HL-60 (cell line): ENCODE measurements around the gene TANC2.

Experiments used
- TF ChIP-seq, protein P1 (sequence below): IDR thresholded peaks from one replicate; pipeline ENCODE4 v1.5.1; 2011; ENCODE audit warnings: low read length, control low read depth, inconsistent platforms; ENCODE audit not compliant: insufficient read depth
- TF ChIP-seq, protein P2 (sequence below): IDR thresholded peaks from 2 replicates; pipeline ENCODE4 v1.6.1; 2012; ENCODE audit warnings: low read depth; ENCODE audit not compliant: insufficient replicate concordance

DNA sequence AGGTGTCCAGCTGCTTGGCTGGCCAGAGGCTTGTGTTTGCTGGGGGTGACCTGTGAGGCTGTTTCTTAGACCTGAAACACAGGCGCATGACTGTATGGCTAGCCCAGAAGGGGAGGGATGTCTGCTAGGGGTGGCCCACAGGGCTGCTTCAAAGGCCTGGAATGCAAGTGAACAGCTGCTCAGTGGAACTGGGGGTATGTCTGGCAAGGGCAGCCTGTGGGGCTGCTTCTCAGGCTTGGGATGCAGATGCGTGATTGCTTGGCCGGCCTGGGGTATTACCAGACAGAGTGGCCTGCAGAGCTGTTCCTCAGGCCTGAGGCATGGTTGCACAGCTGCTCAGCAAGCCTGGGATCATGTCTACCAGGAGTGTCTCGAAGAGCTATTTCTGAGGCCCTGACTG, 20.5 kb downstream of the TANC2 start:
- TF ChIP-seq, protein P1, sequence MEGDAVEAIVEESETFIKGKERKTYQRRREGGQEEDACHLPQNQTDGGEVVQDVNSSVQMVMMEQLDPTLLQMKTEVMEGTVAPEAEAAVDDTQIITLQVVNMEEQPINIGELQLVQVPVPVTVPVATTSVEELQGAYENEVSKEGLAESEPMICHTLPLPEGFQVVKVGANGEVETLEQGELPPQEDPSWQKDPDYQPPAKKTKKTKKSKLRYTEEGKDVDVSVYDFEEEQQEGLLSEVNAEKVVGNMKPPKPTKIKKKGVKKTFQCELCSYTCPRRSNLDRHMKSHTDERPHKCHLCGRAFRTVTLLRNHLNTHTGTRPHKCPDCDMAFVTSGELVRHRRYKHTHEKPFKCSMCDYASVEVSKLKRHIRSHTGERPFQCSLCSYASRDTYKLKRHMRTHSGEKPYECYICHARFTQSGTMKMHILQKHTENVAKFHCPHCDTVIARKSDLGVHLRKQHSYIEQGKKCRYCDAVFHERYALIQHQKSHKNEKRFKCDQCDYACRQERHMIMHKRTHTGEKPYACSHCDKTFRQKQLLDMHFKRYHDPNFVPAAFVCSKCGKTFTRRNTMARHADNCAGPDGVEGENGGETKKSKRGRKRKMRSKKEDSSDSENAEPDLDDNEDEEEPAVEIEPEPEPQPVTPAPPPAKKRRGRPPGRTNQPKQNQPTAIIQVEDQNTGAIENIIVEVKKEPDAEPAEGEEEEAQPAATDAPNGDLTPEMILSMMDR, result no peak
- TF ChIP-seq, protein P2, sequence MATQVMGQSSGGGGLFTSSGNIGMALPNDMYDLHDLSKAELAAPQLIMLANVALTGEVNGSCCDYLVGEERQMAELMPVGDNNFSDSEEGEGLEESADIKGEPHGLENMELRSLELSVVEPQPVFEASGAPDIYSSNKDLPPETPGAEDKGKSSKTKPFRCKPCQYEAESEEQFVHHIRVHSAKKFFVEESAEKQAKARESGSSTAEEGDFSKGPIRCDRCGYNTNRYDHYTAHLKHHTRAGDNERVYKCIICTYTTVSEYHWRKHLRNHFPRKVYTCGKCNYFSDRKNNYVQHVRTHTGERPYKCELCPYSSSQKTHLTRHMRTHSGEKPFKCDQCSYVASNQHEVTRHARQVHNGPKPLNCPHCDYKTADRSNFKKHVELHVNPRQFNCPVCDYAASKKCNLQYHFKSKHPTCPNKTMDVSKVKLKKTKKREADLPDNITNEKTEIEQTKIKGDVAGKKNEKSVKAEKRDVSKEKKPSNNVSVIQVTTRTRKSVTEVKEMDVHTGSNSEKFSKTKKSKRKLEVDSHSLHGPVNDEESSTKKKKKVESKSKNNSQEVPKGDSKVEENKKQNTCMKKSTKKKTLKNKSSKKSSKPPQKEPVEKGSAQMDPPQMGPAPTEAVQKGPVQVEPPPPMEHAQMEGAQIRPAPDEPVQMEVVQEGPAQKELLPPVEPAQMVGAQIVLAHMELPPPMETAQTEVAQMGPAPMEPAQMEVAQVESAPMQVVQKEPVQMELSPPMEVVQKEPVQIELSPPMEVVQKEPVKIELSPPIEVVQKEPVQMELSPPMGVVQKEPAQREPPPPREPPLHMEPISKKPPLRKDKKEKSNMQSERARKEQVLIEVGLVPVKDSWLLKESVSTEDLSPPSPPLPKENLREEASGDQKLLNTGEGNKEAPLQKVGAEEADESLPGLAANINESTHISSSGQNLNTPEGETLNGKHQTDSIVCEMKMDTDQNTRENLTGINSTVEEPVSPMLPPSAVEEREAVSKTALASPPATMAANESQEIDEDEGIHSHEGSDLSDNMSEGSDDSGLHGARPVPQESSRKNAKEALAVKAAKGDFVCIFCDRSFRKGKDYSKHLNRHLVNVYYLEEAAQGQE, result no peak
